ENCODE measurements around the gene DAAM2.

GRCh38 chr6:39812496-39812852 is 20.3 kb downstream of the DAAM2 start:
- TF ChIP-seq ZBTB7A (IDR thresholded peaks at IDR 0.05; ENCODE audit: low read depth): no peak
- TF ChIP-seq CREB1 (IDR thresholded peaks at IDR 0.05; ENCODE audit: low read depth): no peak
- no peak for TF ChIP-seq FOXM1 (IDR thresholded peaks at IDR 0.05; ENCODE audit: borderline replicate concordance, low read depth)
- TF ChIP-seq MAX (IDR thresholded peaks at IDR 0.05): no peak
- no peak for TF ChIP-seq TAF1 (IDR thresholded peaks at IDR 0.05; ENCODE audit: low read depth)
- no peak for TF ChIP-seq EGR1 (IDR thresholded peaks at IDR 0.05)
- no peak for TF ChIP-seq EP300 (IDR thresholded peaks at IDR 0.05; ENCODE audit: borderline replicate concordance)
